ENCODE data around the gene PTRH1. TPM values are rescaled to one million over a fixed set of nuclear protein-coding genes. Genes with fewer than 3 reads are reported as not detected.
A peak's percentile ranks its signal among the peaks of the same experiment; 100 is the strongest.

PTRH1 gene
- total RNA-seq, 2 donors from 2014 or later, result 6.6 to 6.7 TPM

DNA sequence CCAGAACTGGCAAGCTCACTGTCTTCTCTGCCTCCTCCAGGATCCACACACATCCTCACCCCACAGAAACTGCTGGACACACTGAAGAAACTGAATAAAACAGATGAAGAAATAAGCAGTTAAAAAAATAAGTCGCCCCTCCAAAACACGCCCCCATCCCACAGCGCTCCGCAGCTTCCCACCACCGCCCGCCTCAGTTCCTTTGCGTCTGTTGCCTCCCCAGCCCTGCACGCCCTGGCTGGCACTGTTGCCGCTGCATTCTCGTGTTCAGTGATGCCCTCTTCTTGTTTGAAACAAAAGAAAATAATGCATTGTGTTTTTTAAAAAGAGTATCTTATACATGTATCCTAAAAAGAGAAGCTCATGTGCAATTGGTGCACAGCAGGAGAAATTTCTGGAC, 24.7 kb downstream of the PTRH1 start:
- ATAC-seq, result no peak
- Mint-ChIP-seq H3K36me3 (ENCODE audit: low read depth) (peaks cover 8% of the 10 kb centered on the region), H3K27ac (no peak overlapping the region), H3K27me3 (no peaks in the 10 kb centered on the region), H3K4me1 (peaks cover 2% of the 10 kb centered on the region), H3K4me3 (no peak overlapping the region)
- DNase-seq, result no peak
- no peaks in the 10 kb centered on the region for H3K9me3 ChIP-seq (ENCODE audit: control insufficient read depth, low read length, poor library complexity, severe bottlenecking)

DNA sequence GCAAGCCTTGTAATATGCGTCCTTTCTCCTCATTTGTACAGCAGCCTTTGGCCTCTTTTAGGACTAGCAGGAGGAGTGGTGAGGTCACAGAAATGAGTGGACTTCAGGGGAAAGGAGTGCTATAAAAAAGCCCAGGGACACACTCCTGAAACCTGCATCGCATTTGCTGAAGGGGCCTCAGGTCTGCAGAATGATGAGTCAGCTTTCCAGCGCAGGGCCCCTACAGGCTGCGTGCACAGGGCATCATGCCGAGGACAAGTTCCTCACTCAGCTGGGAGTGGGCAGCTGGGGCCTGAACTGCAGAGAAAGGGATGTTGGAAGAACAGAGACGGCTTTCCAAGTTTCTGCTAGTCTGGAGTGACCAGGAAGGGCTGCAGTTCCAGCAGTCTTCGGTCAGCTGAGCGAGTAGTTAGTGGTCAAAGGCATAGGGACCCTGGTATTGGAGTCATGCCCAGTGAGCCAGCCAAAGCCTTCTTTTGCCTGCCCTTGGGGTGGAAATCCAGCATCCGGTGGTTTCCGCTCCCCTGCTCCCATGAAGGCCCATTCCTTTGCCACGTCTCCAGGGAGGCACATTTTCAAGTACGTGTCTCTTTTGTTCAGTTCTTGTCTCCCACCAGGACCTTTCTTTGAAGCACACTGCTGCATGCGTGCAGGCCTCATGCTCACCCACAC, 26.0 kb downstream of the PTRH1 start:
- Mint-ChIP-seq H3K4me1 (peaks cover 2% of the 10 kb centered on the region), H3K27me3 (no peaks in the 10 kb centered on the region), H3K36me3 (ENCODE audit: low read depth) (peaks cover 5% of the 10 kb centered on the region), H3K27ac (no peak overlapping the region), H3K4me3 (no peak overlapping the region)
- no peak for ATAC-seq
- H3K9me3 ChIP-seq (ENCODE audit: control insufficient read depth, low read length, poor library complexity, severe bottlenecking), result no peaks in the 10 kb centered on the region
- no peak for DNase-seq

DNA sequence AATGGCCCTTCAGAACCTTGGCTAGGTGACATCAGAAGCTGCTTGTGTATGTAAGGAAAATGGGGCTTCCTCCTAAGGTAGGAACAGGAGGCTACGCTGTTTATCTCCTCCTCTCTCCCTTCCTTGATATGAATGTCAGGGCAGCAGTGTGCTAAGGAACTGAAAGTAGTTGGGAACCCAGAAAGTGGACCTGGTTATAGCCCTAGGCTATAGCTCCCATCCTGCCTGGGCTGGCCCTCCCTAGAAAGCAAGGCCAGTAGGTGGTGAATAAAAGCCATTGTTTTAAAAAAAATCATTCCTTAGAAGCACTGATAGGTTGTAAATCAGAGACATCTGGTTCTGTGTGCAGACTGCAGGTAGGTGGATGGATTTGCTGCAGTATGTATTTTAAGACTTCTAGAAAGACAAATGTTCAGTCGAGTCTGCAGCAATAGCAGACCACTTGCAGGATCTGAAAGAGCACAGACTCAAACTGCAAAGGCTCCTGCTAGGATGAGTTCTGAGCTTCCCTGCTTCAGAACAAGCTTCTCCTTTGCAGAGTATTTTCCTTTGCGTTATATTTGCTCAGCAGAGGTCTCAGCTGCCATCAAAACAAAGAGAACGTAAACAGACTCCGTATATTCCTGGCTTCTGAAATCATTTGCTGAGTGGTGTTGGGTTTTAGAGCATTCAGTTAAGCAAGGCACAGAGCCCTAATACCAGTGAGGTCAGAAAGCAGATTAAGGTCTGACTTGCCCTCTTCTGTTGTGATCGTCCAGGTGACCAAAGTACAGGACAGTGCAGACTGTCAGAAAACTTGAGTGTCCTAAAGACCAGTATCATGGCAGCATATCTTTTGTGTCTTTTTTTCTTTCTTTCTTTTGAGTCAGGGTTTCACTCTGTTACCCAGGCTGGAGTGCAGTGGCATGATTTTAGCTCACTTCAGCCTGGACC, 28.7 kb downstream of the PTRH1 start:
- DNase-seq (no peak), ATAC-seq (no peak)
- H3K27me3 Mint-ChIP-seq, result no peaks in the 10 kb centered on the region
- H3K4me1 Mint-ChIP-seq, result peaks cover 2% of the 10 kb centered on the region
- H3K36me3 Mint-ChIP-seq (ENCODE audit: low read depth), result no peaks in the 10 kb centered on the region
- H3K9me3 ChIP-seq (ENCODE audit: control insufficient read depth, low read length, poor library complexity, severe bottlenecking), result no peaks in the 10 kb centered on the region
- H3K27ac Mint-ChIP-seq, result peak overlapping the region; percentile 9
- no peak overlapping the region for H3K4me3 Mint-ChIP-seq

- no peak overlapping the region for H3K27ac Mint-ChIP-seq
- no peak overlapping the region for H3K4me3 Mint-ChIP-seq
- H3K36me3 Mint-ChIP-seq (ENCODE audit: low read depth), result no peaks in the 10 kb centered on the region
- ATAC-seq, result no peak
- H3K9me3 ChIP-seq (ENCODE audit: control insufficient read depth, low read length, poor library complexity, severe bottlenecking), result no peaks in the 10 kb centered on the region
- H3K4me1 Mint-ChIP-seq, result peaks cover 2% of the 10 kb centered on the region
- no peaks in the 10 kb centered on the region for H3K27me3 Mint-ChIP-seq
- no peak for DNase-seq
Measured at GRCh38 chr9:127684576-127684975, 30.9 kb downstream of the PTRH1 start.

GRCh38 chr9:127683723-127684122, 31.7 kb downstream of the PTRH1 start:
- no peaks in the 10 kb centered on the region for H3K27me3 Mint-ChIP-seq
- H3K36me3 Mint-ChIP-seq (ENCODE audit: low read depth), result no peaks in the 10 kb centered on the region
- ATAC-seq, result no peak

DNA sequence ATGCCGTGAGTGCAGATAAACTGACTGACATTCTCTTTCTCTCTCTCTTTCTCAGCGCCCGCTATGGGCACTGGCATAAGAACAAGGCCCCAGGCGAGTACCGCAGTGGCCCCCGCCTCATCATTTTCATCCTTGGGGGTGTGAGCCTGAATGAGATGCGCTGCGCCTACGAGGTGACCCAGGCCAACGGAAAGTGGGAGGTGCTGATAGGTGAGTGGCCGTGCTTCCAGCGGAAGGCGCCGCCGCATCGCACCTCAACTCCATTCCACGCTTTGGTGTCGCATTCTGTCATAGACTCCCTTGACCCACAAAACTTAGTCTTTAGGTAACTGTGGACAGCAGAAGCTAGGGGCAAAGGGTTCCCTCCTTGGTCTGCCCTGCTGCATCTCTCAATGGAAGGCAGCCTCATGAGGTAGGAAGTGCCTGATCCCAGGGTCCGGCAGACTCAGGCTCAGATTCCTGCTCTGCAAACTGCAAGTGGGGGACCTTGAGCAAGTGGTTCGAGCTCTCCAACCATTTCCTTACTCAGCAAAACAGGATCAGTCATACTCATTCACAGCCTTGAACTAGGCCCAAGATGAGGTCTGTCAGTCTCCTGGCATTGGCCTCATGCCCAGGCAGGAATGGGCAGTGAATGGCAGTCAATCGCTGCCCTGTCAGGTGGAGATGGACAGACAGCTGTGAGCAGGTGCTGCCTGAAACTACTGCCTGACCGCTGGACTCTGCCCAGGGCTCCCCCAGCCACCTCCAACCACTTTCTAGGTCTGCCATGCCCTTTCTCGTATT, 32.9 kb downstream of the PTRH1 start:
- H3K9me3 ChIP-seq (ENCODE audit: control insufficient read depth, low read length, poor library complexity, severe bottlenecking), result no peaks in the 10 kb centered on the region
- Mint-ChIP-seq H3K36me3 (ENCODE audit: low read depth) (no peaks in the 10 kb centered on the region), H3K27me3 (no peaks in the 10 kb centered on the region), H3K4me1 (peaks cover 6% of the 10 kb centered on the region), H3K4me3 (no peak overlapping the region), H3K27ac (no peak overlapping the region)
- ATAC-seq (no peak), DNase-seq (no peak)

More at GRCh38 chr9:127683723-127684122, 31.7 kb downstream of the PTRH1 start:
- peaks cover 5% of the 10 kb centered on the region for H3K4me1 Mint-ChIP-seq
- no peak overlapping the region for H3K27ac Mint-ChIP-seq
- H3K4me3 Mint-ChIP-seq, result no peak overlapping the region
- no peak for DNase-seq
- H3K9me3 ChIP-seq (ENCODE audit: control insufficient read depth, low read length, poor library complexity, severe bottlenecking), result no peaks in the 10 kb centered on the region

DNA sequence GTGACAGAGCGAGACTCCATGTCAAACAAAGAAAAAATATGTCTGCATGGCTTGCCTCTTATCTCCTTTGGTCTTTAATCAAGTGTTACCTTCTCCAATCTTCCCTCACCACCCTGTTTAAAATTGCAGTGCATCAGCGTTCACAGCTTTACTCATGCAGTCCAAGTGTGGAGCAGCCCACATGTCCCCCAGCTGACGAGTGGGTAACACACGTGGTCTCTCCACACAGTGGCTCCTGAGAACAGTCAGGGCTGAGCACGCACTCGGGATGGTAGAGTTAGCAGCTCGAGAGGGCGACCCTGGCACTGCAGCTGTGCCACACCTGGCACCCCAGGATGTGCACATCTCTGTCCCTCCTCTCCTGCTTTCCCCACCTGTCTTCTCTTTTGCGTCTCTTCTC, 34.6 kb downstream of the PTRH1 start:
- H3K27me3 Mint-ChIP-seq, result no peaks in the 10 kb centered on the region
- DNase-seq, result no peak
- H3K36me3 Mint-ChIP-seq (ENCODE audit: low read depth), result no peaks in the 10 kb centered on the region
- no peak for ATAC-seq
- no peak overlapping the region for H3K27ac Mint-ChIP-seq
- no peaks in the 10 kb centered on the region for H3K9me3 ChIP-seq (ENCODE audit: control insufficient read depth, low read length, poor library complexity, severe bottlenecking)
- no peak overlapping the region for H3K4me3 Mint-ChIP-seq
- H3K4me1 Mint-ChIP-seq, result peaks cover 7% of the 10 kb centered on the region

GRCh38 chr9:127680226-127680625, 35.2 kb downstream of the PTRH1 start:
- Mint-ChIP-seq H3K4me1 (peaks cover 9% of the 10 kb centered on the region), H3K27me3 (no peaks in the 10 kb centered on the region), H3K27ac (no peak overlapping the region), H3K36me3 (ENCODE audit: low read depth) (no peaks in the 10 kb centered on the region), H3K4me3 (no peak overlapping the region)
- no peaks in the 10 kb centered on the region for H3K9me3 ChIP-seq (ENCODE audit: control insufficient read depth, low read length, poor library complexity, severe bottlenecking)
- DNase-seq (no peak), ATAC-seq (no peak)

DNA sequence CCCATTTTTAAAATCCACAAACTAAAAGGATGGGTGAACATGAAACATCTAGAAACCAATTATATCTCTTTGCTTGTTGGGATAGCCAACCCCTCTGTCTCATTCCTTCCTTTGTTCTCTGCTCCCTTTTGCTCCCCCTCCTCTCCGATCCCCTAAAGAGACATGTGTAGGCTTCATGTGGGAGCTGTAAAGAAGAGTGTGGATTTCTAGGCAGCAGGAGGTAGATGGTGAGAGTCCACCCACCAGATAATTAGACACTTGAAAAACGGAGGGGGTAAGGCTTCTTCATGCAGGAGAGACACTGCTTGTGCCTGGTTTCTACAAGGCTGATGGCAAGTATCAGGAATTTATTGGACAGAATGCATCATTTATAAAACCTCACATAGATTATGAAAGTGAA, 36.0 kb downstream of the PTRH1 start:
- H3K4me3 Mint-ChIP-seq, result no peak overlapping the region
- DNase-seq (no peak), ATAC-seq (no peak)
- no peak overlapping the region for H3K27ac Mint-ChIP-seq
- H3K36me3 Mint-ChIP-seq (ENCODE audit: low read depth), result no peaks in the 10 kb centered on the region
- no peaks in the 10 kb centered on the region for H3K9me3 ChIP-seq (ENCODE audit: control insufficient read depth, low read length, poor library complexity, severe bottlenecking)
- no peaks in the 10 kb centered on the region for H3K27me3 Mint-ChIP-seq
- peaks cover 7% of the 10 kb centered on the region for H3K4me1 Mint-ChIP-seq

DNA sequence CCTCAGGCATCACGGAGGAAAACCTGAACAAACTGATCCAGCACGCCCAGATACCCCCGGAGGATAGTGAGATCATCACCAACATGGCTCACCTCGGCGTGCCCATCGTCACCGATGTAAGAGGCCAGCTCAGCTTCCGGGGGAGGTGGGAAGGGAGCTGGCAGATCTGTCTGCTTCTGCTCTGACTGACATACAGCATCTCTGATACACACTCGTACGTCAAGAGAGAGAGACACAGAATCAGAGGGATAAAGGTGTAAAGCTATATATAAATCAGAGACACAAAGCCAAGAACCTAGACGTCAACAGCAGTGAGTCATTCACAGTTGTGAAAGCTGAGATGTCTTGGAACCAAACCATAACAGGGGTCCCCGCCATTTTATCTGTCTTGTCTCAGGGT, 38.8 kb downstream of the PTRH1 start:
- DNase-seq, result no peak
- ATAC-seq, result no peak
- no peaks in the 10 kb centered on the region for H3K27me3 Mint-ChIP-seq
- no peaks in the 10 kb centered on the region for H3K9me3 ChIP-seq (ENCODE audit: control insufficient read depth, low read length, poor library complexity, severe bottlenecking)
- H3K4me1 Mint-ChIP-seq, result peaks cover 7% of the 10 kb centered on the region
- no peak overlapping the region for H3K27ac Mint-ChIP-seq
- H3K36me3 Mint-ChIP-seq (ENCODE audit: low read depth), result no peaks in the 10 kb centered on the region
- H3K4me3 Mint-ChIP-seq, result no peak overlapping the region

DNA sequence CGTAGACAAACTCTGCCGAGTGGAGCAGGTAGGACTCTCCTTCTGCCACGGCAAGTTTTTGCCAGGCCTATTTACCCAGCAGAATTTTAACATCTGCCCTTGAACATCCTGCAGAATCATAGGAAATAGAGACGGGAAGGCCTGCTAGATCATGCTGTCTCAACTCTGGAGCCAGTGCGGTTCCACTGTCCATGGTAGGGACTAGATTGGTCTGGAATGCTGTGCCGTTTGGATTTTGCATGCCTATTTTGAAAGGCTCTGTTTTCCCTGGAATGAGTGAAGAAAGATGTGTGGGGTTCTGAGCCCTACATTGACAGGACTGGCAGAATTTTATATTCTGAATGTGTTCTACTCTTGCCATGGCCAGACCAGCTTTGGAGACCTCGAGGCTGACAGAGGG, 42.2 kb downstream of the PTRH1 start:
- DNase-seq, result no peak
- H3K4me3 Mint-ChIP-seq, result no peak overlapping the region
- H3K36me3 Mint-ChIP-seq (ENCODE audit: low read depth), result peaks cover 4% of the 10 kb centered on the region
- no peaks in the 10 kb centered on the region for H3K9me3 ChIP-seq (ENCODE audit: control insufficient read depth, low read length, poor library complexity, severe bottlenecking)
- H3K27me3 Mint-ChIP-seq, result no peaks in the 10 kb centered on the region
- ATAC-seq, result no peak
- no peak overlapping the region for H3K27ac Mint-ChIP-seq
- peaks cover 6% of the 10 kb centered on the region for H3K4me1 Mint-ChIP-seq

GRCh38 chr9:127667906-127668305, 47.6 kb downstream of the PTRH1 start:
- no peak for DNase-seq
- no peaks in the 10 kb centered on the region for H3K9me3 ChIP-seq (ENCODE audit: control insufficient read depth, low read length, poor library complexity, severe bottlenecking)
- Mint-ChIP-seq H3K4me3 (no peak overlapping the region), H3K27ac (no peak overlapping the region), H3K36me3 (ENCODE audit: low read depth) (peaks cover 8% of the 10 kb centered on the region), H3K4me1 (peaks cover 3% of the 10 kb centered on the region), H3K27me3 (peaks cover 6% of the 10 kb centered on the region)
- no peak for ATAC-seq

GRCh38 chr9:127667127-127667844, 48.2 kb downstream of the PTRH1 start:
- H3K9me3 ChIP-seq (ENCODE audit: control insufficient read depth, low read length, poor library complexity, severe bottlenecking), result no peaks in the 10 kb centered on the region
- ATAC-seq, result no peak
- H3K36me3 Mint-ChIP-seq (ENCODE audit: low read depth), result peaks cover 12% of the 10 kb centered on the region
- H3K27me3 Mint-ChIP-seq, result peaks cover 6% of the 10 kb centered on the region
- no peak overlapping the region for H3K4me3 Mint-ChIP-seq
- DNase-seq, result no peak
- no peak overlapping the region for H3K27ac Mint-ChIP-seq
- H3K4me1 Mint-ChIP-seq, result peaks cover 3% of the 10 kb centered on the region

All from T-helper 17 cell (primary cell).